MV-4-11 (cell line): ENCODE results near the gene APOL5.

Experiments
- DNase-seq: peaks from one replicate; lab custom pipeline; 2025; lab: John Stamatoyannopoulos, UW

APOL5 gene

GRCh38 chr22:35743326-35743860 lies 25.7 kb downstream of the APOL5 start:
- DNase-seq, result no peak

GRCh38 chr22:35746248-35746647 lies 28.6 kb downstream of the APOL5 start:
- DNase-seq, result no peak

- no peak for DNase-seq
Observed at GRCh38 chr22:35746946-35747703, 29.5 kb downstream of the APOL5 start.

- no peak for DNase-seq
Observed at GRCh38 chr22:35749808-35750207, 32.1 kb downstream of the APOL5 start.

- DNase-seq, result peak; percentile 52
Observed at GRCh38 chr22:35752006-35752862, 34.6 kb downstream of the APOL5 start.

- no peak for DNase-seq
Observed at GRCh38 chr22:35752863-35753189, 35.2 kb downstream of the APOL5 start.

- no peak for DNase-seq
Observed at GRCh38 chr22:35754761-35755160, 37.1 kb downstream of the APOL5 start.

- DNase-seq, result no peak
Observed at GRCh38 chr22:35756722-35757121, 39.0 kb downstream of the APOL5 start.

- DNase-seq, result no peak
Observed at GRCh38 chr22:35758394-35758793, 40.7 kb downstream of the APOL5 start.

- DNase-seq, result no peak
Observed at GRCh38 chr22:35761037-35761436, 43.4 kb downstream of the APOL5 start.

GRCh38 chr22:35766654-35767580 lies 49.2 kb downstream of the APOL5 start:
- DNase-seq, result no peak

GRCh38 chr22:35769974-35770373 lies 52.3 kb downstream of the APOL5 start:
- DNase-seq, result no peak

GRCh38 chr22:35775339-35775738 lies 57.7 kb downstream of the APOL5 start:
- no peak for DNase-seq

- DNase-seq, result no peak
Observed at GRCh38 chr22:35777335-35777975, 59.8 kb downstream of the APOL5 start.
